Raji (cell line): ENCODE data around the gene RIPK1.

ENCODE experiments used
- POLR2A ChIP-seq: IDR thresholded peaks from 2 replicates; pipeline ENCODE4 v1.6.1; 2011; ENCODE audit warnings: low read depth, low read length, control low read depth; ENCODE audit not compliant: insufficient read depth

Gene RIPK1

DNA sequence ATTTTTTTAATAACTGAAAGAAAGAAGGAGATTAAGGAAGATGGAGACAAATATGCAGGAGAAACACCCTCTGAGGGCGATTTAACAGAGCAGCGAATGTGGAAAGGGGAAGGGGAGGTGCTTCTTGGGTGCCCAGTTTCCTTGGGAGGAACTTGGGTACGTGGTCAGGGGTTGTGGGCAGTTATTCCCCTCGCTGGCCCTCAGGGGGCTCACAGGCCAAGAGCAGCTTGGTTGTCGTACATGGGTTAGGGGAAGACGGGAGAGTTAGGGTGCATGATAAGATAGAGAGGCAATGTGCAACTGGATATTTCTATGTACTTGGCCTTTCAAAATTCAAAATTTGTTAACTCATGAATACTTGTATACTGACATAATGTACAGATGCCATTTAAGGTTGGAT lies 96.1 kb downstream of the RIPK1 start:
- TF ChIP-seq POLR2A: no peak
